GM20000 (cell line): Measurements from ENCODE around the gene IRX6.

Experiments
- DNase-seq: peaks from one replicate; pipeline ENCODE4 v3.0.0; 2012; ENCODE audit warnings: low spot score
- TF ChIP-seq, protein P1 (sequence below): IDR thresholded peaks from 2 replicates; pipeline ENCODE4 v1.5.1; 2012; ENCODE audit warnings: mild to moderate bottlenecking, control low read depth; ENCODE audit errors: extremely low read depth, missing control alignments

IRX6 gene

DNA sequence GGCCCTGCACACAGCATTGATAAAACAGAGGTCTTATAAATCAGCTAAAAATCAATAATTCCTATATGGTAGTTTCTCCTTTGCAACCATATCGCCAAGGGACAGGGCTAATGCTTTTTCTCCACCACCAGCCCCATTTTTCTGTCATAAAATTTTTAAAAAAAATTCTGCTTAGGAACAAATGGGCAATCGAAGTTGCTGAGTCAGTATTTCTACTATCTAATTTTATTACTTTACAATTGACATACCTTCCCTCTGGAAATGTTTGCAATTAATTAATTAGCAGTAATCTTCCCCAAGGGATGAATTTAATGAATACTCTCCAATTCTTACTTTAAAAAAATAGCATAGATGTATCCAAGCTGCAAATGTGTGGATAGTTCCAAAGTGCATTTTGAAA, 1.7 kb upstream of the IRX6 start:
- no peak for DNase-seq
- TF ChIP-seq, protein P1, sequence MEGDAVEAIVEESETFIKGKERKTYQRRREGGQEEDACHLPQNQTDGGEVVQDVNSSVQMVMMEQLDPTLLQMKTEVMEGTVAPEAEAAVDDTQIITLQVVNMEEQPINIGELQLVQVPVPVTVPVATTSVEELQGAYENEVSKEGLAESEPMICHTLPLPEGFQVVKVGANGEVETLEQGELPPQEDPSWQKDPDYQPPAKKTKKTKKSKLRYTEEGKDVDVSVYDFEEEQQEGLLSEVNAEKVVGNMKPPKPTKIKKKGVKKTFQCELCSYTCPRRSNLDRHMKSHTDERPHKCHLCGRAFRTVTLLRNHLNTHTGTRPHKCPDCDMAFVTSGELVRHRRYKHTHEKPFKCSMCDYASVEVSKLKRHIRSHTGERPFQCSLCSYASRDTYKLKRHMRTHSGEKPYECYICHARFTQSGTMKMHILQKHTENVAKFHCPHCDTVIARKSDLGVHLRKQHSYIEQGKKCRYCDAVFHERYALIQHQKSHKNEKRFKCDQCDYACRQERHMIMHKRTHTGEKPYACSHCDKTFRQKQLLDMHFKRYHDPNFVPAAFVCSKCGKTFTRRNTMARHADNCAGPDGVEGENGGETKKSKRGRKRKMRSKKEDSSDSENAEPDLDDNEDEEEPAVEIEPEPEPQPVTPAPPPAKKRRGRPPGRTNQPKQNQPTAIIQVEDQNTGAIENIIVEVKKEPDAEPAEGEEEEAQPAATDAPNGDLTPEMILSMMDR, result no peak

DNA sequence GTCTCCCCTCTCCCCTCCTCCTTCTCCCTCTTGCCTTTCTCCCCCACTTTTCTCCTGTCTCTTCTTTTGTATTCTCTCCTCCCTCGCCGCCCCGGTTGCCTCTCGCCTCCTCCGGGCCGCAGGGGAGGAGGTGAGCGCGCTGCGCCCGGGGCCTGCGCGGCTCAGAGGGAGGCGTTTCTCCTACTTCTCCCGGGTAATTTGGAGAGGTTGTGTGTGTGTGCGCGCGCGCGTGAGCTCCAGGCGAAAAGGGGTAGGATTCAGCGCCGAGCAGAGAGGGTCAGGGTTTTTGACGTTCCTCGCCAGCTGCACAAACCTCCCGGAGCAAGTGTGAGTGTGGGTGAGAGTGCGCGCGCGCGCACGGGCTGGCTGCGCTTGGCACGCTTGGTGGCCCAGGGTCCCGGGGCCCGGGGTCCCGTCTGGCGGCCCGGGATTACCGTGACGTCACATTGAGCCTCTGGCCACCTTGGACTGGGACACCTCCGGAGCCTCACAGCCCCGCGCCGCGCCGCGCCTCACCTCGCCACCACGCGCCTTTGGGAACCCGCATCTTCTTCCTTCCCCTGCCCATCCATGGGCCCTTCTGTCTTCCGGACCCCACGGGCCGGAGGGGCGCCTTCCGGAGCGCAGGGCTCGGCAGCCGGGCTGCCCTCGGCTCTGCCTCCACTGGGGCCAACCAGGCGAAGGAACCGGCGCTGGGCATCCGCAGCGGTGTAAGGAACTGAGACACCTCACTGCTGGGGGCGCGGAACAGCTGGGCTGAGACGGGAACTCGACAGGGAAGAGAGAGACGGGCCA, 479 bp downstream of the IRX6 start:
- DNase-seq, result no peak
- TF ChIP-seq, protein P1, result no peak

DNA sequence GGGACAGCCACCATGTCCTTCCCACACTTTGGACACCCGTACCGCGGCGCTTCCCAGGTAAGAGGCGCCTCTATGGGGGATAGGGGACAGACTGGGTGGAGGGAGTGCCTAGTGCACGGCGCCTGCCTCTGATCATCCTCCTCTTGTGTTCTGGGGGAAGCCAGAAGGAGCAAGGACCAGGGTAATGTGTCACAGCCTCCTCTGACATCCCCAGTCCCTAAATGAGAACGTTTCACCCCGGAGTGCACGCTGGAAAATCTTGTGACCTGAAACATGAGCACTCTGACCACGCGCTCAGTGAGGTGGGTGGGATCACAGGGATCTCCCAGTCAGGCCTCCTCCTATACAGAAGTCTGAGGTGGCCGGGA, 1.1 kb downstream of the IRX6 start:
- DNase-seq, result no peak
- TF ChIP-seq, protein P1, result no peak

GRCh38 chr16:55325458-55326109, 1.6 kb downstream of the IRX6 start:
- DNase-seq, result no peak
- TF ChIP-seq, protein P1, result no peak

GRCh38 chr16:55326261-55327092, 2.5 kb downstream of the IRX6 start:
- TF ChIP-seq, protein P1, result no peak
- no peak for DNase-seq

GRCh38 chr16:55328611-55329569, 4.9 kb downstream of the IRX6 start:
- TF ChIP-seq, protein P1, result no peak
- DNase-seq, result no peak
